Ovary (tissue), 9 donors: ENCODE results near the gene NUP93. TPM values are rescaled to one million over a fixed set of nuclear protein-coding genes. Genes with fewer than 3 reads are reported as not detected.

Experiments
- DNase-seq, 5 donors: peaks; one replicate each; pipeline ENCODE4 v3.0.0-alpha.2; 2019 to 2020
- H3K27ac ChIP-seq, 2 donors: fragments of 200-600 bp; one replicate each; pipeline versions ENCODE4 v1.5.1 to v1.8.0; 2019 to 2022
- H3K27me3 ChIP-seq: fragments of 200-600 bp; one replicate; pipeline ENCODE4 v1.8.0; 2022
- H3K36me3 ChIP-seq: fragments of 200-600 bp; sonication (generic); one replicate; pipeline ENCODE4 v1.5.1; 2019
- H3K4me1 ChIP-seq: one replicate; pipeline ENCODE4 v1.8.1; 2013; ENCODE audit warnings: mild to moderate bottlenecking, moderate library complexity; ENCODE audit not compliant: insufficient read depth
- H3K4me3 ChIP-seq: fragments of 200-600 bp; sonication (generic); one replicate; pipeline ENCODE4 v1.5.1; 2017
- H3K9me3 ChIP-seq, 2 donors: fragments of 200-600 bp in 1 of 2; sonication (generic) in 1 of 2; one replicate each; pipeline versions ENCODE4 v1.5.1 to v1.8.1; 2013 to 2019; ENCODE audit warnings: mild to moderate bottlenecking in 1 of 2, moderate library complexity in 1 of 2
- EP300 ChIP-seq: sonication (generic); formaldehyde crosslinking; IDR thresholded peaks from one replicate; pipeline ENCODE4 v1.6.1; 2017; ENCODE audit warnings: antibody characterized with exemption
- POLR2A ChIP-seq: fragments of 450-650 bp; IDR thresholded peaks from one replicate; pipeline ENCODE4 v1.6.1; 2017; ENCODE audit warnings: antibody characterized with exemption, mild to moderate bottlenecking, moderate library complexity
- WGBS, 3 donors: extraction: QIAGEN DNeasy Blood & Tissue Kit in 1 of 3; methylation state at CpG; one replicate each; pipeline versions ENCODE4 v1.1.5 to v1.1.7; 2013 to 2017; 5-methylcytosine and 5-hydroxymethylcytosine counted together
- intact Hi-C, 4 donors: fragments of 100-400 bp; cut with DNase I; formaldehyde crosslinking; loops; one replicate each; pipeline versions ENCODE4 v1.11.0 to v1.15.1; 2022 to 2023
- polyA plus RNA-seq, 2 donors: library from polyadenylated mRNA; stranded (reverse); fragments of 200-250 nt in 1 of 2; fragments of 350-450 nt in 1 of 2; fragmentation: Illumina TruSeq in 1 of 2; extraction: RNeasy Lipid Tissue Mini Kit (QIAGEN cat#74804) in 1 of 2; gene quantifications; one replicate each; pipeline ENCODE4 v1.2.3, GENCODE V29; 2013 to 2014
- total RNA-seq, 7 donors: library from RNA; depleted of rRNA in 2 of 7; stranded (reverse); fragments of >200 nt in 2 of 7; fragmentation: NEBNext Ultra II Directional in 3 of 7; extraction: Animal tissue kit (Norgen Biotek cat#: 25700) in 3 of 7; gene quantifications; one replicate each; pipeline versions ENCODE4 v1.1.0 to v1.2.4, GENCODE V29; 2016 to 2023
- TF ChIP-seq, protein P1 (sequence below), 3 donors: fragments of 450-650 bp in 2 of 3; fragments of 200-600 bp in 1 of 3; IDR thresholded peaks; one replicate each; pipeline versions ENCODE4 v1.5.1 to v1.8.0; 2016 to 2022; ENCODE audit warnings: antibody characterized with exemption in 3 of 3, mild to moderate bottlenecking in 1 of 3
- donor health status: DM: no; HTN: no; CAD: no; lungs with moderate emphysema.
- donor health status: DM: no; HTN: no; CAD: no.
- donor health status: Bipolar disorder and iron deficiency.
- donor health status: DM: yes; HTN: yes; CAD: no.
- donor health status: DM: no; HTN: no; CAD: no.
- donor health status: DM: yes; HTN: yes; CAD: no.

The NUP93 gene
- total and polyA plus RNA-seq, 9 donors, result 24.1 to 53.9 (median 42.7) TPM

DNA sequence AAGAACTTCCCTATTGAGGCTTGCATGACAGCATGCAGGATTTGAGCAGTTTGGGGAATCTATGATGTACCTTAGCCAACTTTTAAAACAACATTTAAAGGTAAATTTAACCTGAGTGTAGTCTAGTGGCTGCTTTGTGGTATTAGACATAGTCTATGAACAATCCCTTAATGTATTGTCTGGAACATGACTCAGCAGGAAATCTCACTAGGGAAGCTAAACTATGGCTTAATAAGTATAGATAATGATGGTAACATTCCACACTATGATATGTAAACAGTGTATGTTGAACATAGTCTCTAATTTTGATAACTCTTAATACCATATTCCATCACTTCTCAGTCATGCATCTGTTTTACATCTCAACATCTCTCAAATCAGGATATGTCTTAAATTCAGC is 83.0 kb downstream of the NUP93 start:
- intact Hi-C loops, result no loop called here
- no peaks in the 10 kb centered on the region for H3K9me3 ChIP-seq
- peaks cover 7% of the 10 kb centered on the region for H3K4me1 ChIP-seq
- no peak overlapping the region for H3K27ac ChIP-seq
- TF ChIP-seq EP300, result no peak
- TF ChIP-seq, protein P1, sequence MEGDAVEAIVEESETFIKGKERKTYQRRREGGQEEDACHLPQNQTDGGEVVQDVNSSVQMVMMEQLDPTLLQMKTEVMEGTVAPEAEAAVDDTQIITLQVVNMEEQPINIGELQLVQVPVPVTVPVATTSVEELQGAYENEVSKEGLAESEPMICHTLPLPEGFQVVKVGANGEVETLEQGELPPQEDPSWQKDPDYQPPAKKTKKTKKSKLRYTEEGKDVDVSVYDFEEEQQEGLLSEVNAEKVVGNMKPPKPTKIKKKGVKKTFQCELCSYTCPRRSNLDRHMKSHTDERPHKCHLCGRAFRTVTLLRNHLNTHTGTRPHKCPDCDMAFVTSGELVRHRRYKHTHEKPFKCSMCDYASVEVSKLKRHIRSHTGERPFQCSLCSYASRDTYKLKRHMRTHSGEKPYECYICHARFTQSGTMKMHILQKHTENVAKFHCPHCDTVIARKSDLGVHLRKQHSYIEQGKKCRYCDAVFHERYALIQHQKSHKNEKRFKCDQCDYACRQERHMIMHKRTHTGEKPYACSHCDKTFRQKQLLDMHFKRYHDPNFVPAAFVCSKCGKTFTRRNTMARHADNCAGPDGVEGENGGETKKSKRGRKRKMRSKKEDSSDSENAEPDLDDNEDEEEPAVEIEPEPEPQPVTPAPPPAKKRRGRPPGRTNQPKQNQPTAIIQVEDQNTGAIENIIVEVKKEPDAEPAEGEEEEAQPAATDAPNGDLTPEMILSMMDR (IDR thresholded peaks at IDR 0.05), result no peak
- TF ChIP-seq POLR2A, result no peak
- H3K4me3 ChIP-seq, result no peak overlapping the region
- no peak for DNase-seq
- no peaks in the 10 kb centered on the region for H3K27me3 ChIP-seq
- no peaks in the 10 kb centered on the region for H3K36me3 ChIP-seq

DNA sequence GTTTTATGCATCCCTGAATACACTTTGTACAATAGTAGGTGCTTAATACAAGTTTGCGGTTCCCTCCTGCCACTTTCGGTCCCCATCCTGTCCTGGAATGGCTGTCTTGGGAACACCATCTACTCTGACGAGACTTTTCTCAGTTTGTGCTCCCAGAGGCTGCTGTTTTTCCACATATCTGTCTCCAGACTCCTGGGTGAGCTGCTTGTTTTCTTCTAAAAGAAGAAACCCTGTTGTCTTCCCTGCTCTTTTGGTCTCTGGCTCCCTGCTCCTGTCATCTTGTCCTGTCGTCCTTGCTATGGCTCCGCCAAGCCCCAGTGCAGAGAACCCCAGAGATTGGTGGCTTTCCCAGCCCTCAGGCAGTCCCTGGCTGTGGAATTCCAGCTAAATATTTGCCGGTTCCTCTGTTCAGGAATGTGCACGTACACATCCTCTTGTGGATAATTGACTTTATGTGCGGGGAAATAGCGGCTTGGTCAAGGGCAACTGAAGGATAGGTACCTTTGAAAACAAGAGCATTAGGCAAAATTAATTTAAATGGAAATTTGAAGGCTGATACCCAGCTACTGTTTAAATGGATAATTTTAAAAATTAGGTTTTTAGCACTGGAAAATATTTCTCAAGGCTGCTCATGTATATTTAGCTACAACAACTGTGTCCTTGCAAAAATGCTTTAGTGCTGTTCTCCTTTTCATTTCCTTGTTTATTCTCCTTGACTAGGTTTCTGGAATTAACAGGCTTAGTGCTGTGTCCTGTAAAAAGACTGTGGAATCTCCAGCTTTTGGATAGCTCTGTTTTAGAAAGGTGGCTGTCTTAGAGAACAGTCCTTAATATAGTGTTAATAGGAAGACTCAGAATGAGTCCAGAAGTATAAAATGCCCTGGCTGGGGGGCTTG is 84.9 kb downstream of the NUP93 start:
- intact Hi-C loops, result no loop called here
- WGBS, 3 donors, result 40 to 56% (median 44%) methylated on average over 9 of the region's 9 CpGs
- Histone ChIP-seq H3K4me3 (no peak overlapping the region), H3K27me3 (no peaks in the 10 kb centered on the region), H3K27ac (peak overlapping the region in 1 of 2 donors; percentile 31), H3K9me3 (no peaks in the 10 kb centered on the region), H3K4me1 (peaks cover 7% of the 10 kb centered on the region), H3K36me3 (no peaks in the 10 kb centered on the region)
- DNase-seq, result no peak
- TF ChIP-seq POLR2A (no peak), EP300 (no peak)
- TF ChIP-seq, protein P1 (IDR thresholded peaks at IDR 0.05), result no peak

DNA sequence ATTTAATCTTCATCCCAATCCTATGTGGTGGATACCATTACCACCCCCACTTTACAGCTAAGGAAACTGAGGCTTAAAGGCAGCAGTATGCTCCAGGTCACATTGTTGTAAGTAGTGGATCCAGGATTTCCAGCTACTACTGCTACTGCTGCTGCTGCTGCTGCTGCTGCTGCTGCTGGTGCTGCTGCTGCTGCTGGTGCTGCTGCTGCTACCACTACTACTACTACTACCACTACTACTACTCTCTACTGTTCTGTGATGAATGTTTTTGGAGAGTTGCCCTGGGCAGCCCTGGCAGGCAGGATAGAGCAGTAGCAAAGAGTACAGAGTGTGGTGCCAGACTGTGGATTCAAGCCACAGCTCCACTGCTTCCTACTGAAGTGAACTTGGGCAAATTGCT is 85.8 kb downstream of the NUP93 start:
- H3K4me1 ChIP-seq, result peaks cover 7% of the 10 kb centered on the region
- intact Hi-C loops, result no loop called here

DNA sequence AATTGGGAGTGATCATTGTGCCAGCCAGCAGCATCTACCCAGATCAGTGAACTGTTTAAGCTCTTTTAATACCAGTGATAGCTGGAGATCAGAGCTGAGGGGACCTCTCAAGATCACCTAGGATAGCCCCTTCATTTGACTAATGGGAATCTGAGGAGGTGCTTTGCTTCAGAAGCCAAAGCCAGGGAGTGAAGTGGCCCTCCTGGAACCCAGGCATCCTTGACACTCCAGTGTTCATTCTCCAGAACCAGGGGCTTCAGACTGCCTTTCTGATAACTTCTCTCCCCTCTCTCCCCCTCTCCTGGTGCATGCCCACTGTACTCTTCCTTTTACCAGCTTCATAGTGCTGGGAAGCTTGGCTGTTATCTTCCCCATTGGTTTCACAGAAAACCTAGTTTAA is 87.1 kb downstream of the NUP93 start:
- H3K27me3 ChIP-seq, result no peaks in the 10 kb centered on the region
- no peaks in the 10 kb centered on the region for H3K36me3 ChIP-seq
- no peak for DNase-seq
- H3K27ac ChIP-seq, result no peak overlapping the region
- intact Hi-C loops, result no loop called here
- peaks cover 7% of the 10 kb centered on the region for H3K4me1 ChIP-seq
- TF ChIP-seq EP300 (no peak), POLR2A (no peak)
- TF ChIP-seq, protein P1 (IDR thresholded peaks at IDR 0.05), result no peak
- H3K4me3 ChIP-seq, result no peak overlapping the region
- no peaks in the 10 kb centered on the region for H3K9me3 ChIP-seq

More for the DNA sequence above, 85.8 kb downstream of the NUP93 start:
- Histone ChIP-seq H3K36me3 (no peaks in the 10 kb centered on the region), H3K27ac (peak overlapping the region in 1 of 2 donors; percentile 31), H3K4me3 (no peak overlapping the region), H3K9me3 (no peaks in the 10 kb centered on the region), H3K27me3 (no peaks in the 10 kb centered on the region)
- no peak for TF ChIP-seq EP300
- no peak for TF ChIP-seq POLR2A
- TF ChIP-seq, protein P1 (IDR thresholded peaks at IDR 0.05), result no peak
- DNase-seq, result no peak
